Natural killer cell (primary cell): ENCODE results near the gene SAFB. TPM values are rescaled to one million over a fixed set of nuclear protein-coding genes. Genes with fewer than 3 reads are reported as not detected.

Experiments
- total RNA-seq, 4 donors: library from RNA; stranded (reverse); fragments of 120-200 nt in 1 of 4; gene quantifications; one replicate each; pipeline versions ENCODE4 v1.2.3 to v1.2.4, GENCODE V29; 2013 to 2022

SAFB gene
- total RNA-seq, 3 donors from 2014 or later (not counting 1 experiment from before 2014, with no cell fraction given), result 195 to 229 (median 207) TPM

Other genes starting within 250 kb of the SAFB start
- gene ZNRF4, start 167.7 kb upstream of the SAFB start, total RNA-seq, result not detected
- gene TINCR, start 55.1 kb upstream of the SAFB start, total RNA-seq, result 1 to 10 TPM; 1.6 to 2.2 (median 1.7) TPM
- gene SAFB2, start 307 bp upstream of the SAFB start, total RNA-seq, result 100 to 1,000 TPM; 232 to 264 (median 258) TPM
- gene MICOS13, start 57.4 kb downstream of the SAFB start, total RNA-seq, result 10 to 100 TPM; 17.7 to 27.7 (median 25.1) TPM
- 1 to 10 TPM; 1.1 to 3.7 (median 3.0) TPM for gene HSD11B1L, start 57.9 kb downstream of the SAFB start, total RNA-seq
- 100 to 1,000 TPM; 363 to 505 (median 459) TPM for gene RPL36, start 67.2 kb downstream of the SAFB start, total RNA-seq
- gene LONP1, start 97.1 kb downstream of the SAFB start, total RNA-seq, result 10 to 100 TPM; 50.5 to 61.8 (median 56.1) TPM
- not detected for gene CATSPERD, start 97.6 kb downstream of the SAFB start, total RNA-seq
- 1 to 10 TPM; 2.4 to 5.4 (median 4.2) TPM for gene PRR22, start 161.7 kb downstream of the SAFB start, total RNA-seq
- gene DUS3L, start 168.1 kb downstream of the SAFB start, total RNA-seq, result 100 to 1,000 TPM; 116 to 140 (median 128) TPM
- under 1 TPM in 2 of 3 donors, not detected in 1; 0.33 to 0.34 TPM for gene NRTN, start 182.0 kb downstream of the SAFB start, total RNA-seq
- gene FUT6, start 216.6 kb downstream of the SAFB start, total RNA-seq, result under 1 TPM in 1 of 3 donors, not detected in 2; 0.34 TPM
- gene FUT3, start 228.4 kb downstream of the SAFB start, total RNA-seq, result not detected
- 1 to 10 TPM; 1.2 to 3.9 (median 2.3) TPM for gene FUT5, start 247.5 kb downstream of the SAFB start, total RNA-seq